ENCODE results near the gene TMEM141.
"Not testable (repeated sequence)": the region's sequence is repeated elsewhere in the genome, so short reads cannot be mapped to it uniquely, and the experiment has no call there.

Gene TMEM141

GRCh38 chr9:136796238-136796774 lies 5.2 kb downstream of the TMEM141 start, which contains the start of gene CCDC183:
Gene CCDC183, plus strand, starts transcription at chr9:136796338. Its CDS starts 60 bp downstream, at chr9:136796398.
- DNase-seq = no peak

- peak; percentile 76 for DNase-seq
Measured at GRCh38 chr9:136796775-136797347, 5.7 kb downstream of the TMEM141 start.

- no peak for DNase-seq
Measured at GRCh38 chr9:136798708-136799078, 7.5 kb downstream of the TMEM141 start.

GRCh38 chr9:136799079-136799853 lies 8.1 kb downstream of the TMEM141 start:
- DNase-seq = no peak

- peak; percentile 94 for DNase-seq
Measured at GRCh38 chr9:136799854-136800657, 8.9 kb downstream of the TMEM141 start.

GRCh38 chr9:136802321-136802720 lies 11.2 kb downstream of the TMEM141 start:
- DNase-seq = no peak

GRCh38 chr9:136803009-136803550 lies 11.9 kb downstream of the TMEM141 start:
- not testable (repeated sequence) for DNase-seq

GRCh38 chr9:136803551-136804508 lies 12.7 kb downstream of the TMEM141 start:
- DNase-seq = no peak

GRCh38 chr9:136804509-136805206 lies 13.5 kb downstream of the TMEM141 start:
- DNase-seq = no peak

- DNase-seq = no peak
Measured at GRCh38 chr9:136805207-136805740, 14.1 kb downstream of the TMEM141 start.

GRCh38 chr9:136806067-136806466 lies 14.9 kb downstream of the TMEM141 start:
- no peak for DNase-seq

GRCh38 chr9:136806631-136807201 lies 15.6 kb downstream of the TMEM141 start:
- no peak for DNase-seq

- DNase-seq = peak; percentile 86
Measured at GRCh38 chr9:136807281-136808074, 16.3 kb downstream of the TMEM141 start, which contains the start of gene RABL6. Gene RABL6, plus strand, starts transcription at chr9:136807948. Its CDS starts 249 bp downstream, at chr9:136808197.

- DNase-seq = peak; percentile 50
Measured at GRCh38 chr9:136808075-136808805, 17.1 kb downstream of the TMEM141 start.

GRCh38 chr9:136808806-136809158 lies 17.6 kb downstream of the TMEM141 start:
- DNase-seq = peak; percentile 39

GRCh38 chr9:136814725-136815421 lies 23.7 kb downstream of the TMEM141 start:
- no peak for DNase-seq

GRCh38 chr9:136815422-136815782 lies 24.3 kb downstream of the TMEM141 start:
- DNase-seq = no peak
